Stimulated activated CD4-positive, alpha-beta T cell treated with anti-CD3 and anti-CD28 coated beads, Interleukin-12 subunit alpha, Interleukin-12 subunit beta, amount 100 ng/mL, for 48 hours (primary cell): ENCODE results near the gene C11orf21.
A peak's percentile ranks its signal among the peaks of the same experiment; 100 is the strongest.

Source experiments
- DNase-seq, 3 donors: peaks; one replicate each; pipeline ENCODE4 v3.0.0-alpha.2; 2020; ENCODE audit warnings: low read depth in 2 of 3, low spot score in 1 of 3

C11orf21 gene

DNA sequence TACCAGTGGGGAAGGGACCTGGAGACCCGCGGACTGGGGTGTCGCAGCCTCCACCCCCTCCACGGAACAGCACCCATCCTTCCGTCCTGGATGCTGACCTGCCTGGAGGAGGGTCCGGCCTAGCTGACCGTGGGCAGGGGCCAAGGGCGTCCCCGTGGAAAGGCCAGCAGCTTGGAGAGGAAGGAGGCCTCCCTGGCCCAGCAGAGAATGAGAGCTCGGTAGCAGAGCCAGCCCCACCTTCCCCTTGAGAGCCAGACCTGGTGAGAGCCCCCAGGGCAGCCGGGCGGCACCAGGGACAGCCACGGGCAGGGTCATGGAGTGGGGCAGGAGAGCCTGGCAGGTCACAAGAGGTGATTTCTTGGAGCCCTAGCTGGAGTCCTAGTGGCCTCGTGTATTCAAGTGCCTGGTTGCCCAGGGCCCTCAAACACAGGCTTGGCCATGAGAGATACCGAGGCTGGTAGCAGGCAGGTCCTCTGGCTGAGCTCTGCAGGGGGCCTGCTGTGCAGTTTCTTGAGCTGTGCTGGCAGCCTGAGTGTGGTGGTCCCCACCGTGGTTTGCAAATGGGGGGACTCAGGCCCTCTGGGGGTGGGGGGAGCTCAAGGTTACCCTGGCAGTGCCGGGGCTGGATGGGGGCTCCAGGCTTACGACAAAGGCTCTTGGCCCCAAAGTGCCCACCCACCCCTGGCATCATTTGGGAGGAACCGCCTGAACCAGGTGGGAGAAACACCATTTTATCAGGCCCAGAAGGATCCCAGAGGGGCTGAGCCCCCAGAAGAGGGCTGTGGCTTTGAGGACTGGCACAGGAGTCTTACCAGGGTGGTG, 7.7 kb upstream of the C11orf21 start:
- DNase-seq: no peak

DNA sequence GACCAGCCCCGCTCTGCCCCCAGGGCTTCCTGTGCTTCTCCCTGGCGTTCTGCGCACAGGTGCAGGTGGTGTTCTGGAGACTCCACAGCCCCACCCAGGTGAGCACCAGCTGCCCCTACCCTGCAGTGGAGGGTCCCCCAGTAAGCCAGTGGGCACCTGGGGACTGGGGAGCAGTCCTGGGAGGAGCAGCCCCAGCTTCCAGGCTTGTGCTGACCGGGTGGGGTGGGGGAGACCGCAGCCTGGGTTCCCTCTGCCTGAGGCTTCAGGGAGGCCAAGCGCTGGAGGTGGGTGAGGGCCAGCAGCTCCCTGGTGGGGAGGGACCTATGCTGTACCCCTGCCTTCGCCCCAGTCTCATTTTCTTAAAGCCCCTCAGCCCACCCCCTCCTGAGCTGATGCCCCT, 7.0 kb upstream of the C11orf21 start:
- no peak for DNase-seq

DNA sequence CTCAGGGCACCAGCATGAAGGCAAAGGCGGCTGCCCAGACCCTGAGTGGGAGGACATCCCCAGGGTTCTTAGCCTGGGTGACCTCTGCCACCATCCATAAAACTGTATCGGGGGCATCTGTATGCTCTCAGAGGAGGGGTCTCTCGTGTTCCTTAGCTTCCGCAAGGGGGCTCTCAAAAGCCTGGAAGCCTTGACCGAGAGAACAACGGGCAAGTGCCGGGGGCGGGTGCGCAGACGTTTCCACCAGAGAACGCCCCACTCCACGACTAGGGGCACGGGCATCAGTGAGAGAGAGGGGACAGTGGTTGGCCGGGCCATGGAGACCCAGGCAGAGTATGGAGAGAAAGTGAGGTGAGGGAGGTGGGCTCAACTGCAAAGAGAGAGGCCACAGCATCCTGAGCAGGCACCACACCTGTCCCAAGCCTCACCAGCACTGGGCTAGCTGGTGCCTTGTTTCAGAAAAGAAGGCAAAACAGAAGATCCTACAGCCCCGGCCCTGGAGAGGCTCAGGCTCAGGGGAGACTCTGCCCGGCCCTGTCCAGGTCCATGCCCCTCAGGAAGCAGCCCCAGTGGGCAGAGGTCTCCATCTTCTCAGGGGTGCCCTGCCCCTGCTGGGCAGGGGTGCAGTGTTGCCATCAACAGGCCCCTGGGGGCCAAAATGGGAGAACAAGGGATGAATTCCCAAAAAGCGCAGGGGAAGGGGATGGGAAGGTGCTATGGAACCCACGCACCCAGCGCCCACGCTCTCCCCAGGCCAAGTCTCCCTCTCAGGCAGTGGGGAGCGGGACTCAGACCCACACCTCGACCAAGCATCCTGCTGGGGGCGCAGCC, 6.0 kb upstream of the C11orf21 start:
- no peak for DNase-seq

- no peak for DNase-seq
Observed at GRCh38 chr11:2306877-2307500, 5.3 kb upstream of the C11orf21 start.

DNA sequence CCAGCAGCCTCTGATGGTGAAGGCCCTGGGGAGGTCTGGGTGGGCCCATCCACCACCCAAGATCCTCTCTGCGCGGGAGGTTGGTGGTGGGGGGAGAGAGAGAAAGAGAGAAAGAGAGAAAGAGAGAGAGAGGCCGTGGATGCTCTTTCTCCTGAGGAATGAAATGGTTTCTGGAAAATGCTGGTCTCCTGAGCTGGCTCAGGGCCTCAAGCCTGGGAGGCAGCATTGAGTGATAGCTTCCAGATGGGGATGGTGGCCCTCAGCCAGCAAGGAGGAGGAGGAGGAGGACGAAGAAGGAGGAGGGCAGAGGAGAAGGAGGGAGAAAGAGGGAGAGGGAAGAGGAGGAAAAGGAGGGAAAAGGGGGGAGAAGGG, 4.7 kb upstream of the C11orf21 start:
- no peak for DNase-seq

DNA sequence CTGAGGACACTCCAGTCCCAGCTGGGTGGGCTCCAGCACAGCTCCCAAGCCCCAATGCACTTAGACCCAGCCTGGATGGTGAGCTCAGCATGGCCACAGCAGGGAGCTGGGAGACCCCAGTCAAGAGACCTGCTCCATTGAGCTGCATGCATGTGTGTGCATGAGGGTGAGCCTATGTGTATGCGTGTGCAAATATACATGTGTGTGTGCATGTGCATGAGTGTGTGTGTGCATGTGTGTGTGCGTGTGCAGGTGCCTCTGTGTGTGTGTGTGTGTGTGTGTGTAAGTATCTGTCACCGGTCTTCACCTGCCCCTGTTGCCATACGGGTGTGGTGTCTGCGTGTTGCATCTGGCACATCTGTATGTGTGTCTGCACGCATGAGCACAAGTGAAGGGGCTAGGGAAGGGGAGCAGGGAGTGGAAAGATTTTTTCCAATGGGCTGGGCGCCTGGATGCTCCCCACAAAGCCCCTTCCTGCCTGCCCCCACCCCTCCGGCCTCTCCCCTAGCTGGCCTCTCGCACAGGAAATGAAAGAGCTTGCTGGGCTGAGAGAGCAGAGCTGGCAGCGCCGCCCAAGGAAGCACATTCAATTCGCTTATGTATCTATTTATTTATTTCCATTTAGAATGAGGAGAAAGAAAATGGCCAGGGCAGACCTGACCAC, 4.2 kb upstream of the C11orf21 start:
- DNase-seq: no peak

GRCh38 chr11:2305140-2305778, 3.5 kb upstream of the C11orf21 start:
- DNase-seq: peak; percentile 67 to 92 (median 82)

- no peak for DNase-seq
Observed at GRCh38 chr11:2304506-2305139, 2.9 kb upstream of the C11orf21 start.

DNA sequence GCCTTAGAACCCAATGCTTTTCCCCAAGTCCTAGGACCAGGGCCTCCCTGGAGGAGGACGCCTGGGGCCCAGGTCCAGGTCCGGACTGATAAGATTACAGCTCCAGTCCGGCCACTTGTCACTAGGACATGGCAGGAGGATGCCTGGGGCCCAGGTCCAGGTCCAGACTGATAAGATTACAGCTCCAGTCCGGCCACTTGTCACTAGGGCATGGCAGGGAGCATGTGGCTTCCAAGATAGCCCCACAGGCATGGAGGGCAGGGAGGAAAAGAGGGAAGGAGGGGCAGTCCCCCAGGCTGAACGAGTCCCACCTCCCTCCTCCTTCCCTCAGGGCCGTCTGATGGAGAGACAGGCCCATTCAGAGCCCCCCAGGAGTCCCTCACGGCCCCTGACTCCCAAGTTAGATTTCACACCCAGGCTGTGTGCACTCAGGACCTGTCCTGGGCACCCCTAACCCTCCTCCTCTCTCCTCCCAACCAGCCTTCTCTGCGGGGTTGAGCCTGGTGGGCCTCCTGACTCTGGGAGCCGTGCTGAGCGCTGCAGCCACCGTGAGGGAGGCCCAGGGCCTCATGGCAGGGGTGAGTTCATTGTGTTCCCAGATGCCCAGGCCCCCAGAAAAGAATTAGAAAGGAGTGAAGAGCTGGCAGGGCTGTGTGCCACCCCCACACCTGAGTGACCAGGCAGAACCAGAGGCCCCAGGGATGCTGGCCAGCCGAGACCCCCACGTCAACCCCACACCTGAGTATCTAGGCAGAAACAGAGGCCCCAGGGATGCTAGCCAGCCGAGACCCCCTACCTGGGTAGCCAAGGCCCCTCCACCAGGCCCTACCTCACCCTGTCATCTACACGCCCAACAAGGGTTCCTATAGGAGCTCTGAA, 2.1 kb upstream of the C11orf21 start:
- DNase-seq: no peak

DNA sequence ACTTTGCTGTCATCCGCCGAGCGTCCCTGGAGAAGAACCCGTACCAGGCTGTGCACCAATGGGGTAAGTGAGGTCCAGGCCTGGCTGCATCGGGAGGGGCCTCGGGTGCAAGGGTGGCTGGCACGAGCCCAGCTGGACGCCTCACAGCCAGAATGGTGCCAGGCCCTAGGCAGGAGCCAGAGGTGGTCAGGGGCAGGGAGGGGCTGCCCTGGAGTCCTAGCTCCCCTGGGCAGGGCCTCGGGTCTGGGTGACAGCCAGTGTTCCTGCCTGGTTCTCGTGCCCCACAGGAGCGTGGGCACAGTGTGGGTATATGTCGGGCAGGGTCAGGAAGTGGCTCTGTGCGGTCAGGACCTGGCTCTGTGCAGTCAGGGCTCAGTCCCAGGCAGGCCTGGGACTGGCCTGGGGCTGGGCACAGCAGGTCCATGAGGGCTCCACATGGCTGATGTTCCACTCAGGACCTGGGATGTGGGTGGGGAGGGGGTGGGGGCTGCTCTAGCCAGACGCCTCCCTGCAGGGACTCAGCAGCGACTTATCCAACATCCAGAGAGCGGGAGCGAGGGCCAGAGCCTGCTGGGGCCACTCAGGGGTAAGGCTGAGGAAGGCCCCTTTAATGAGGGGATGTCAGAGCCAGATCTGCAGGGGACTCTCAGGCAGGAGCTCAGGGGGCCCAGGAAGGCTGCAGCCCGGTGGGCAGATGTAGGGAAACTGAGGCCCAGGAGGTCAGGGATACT, 1.3 kb upstream of the C11orf21 start:
- DNase-seq: no peak

GRCh38 chr11:2302306-2302895, 683 bp upstream of the C11orf21 start:
- no peak for DNase-seq

DNA sequence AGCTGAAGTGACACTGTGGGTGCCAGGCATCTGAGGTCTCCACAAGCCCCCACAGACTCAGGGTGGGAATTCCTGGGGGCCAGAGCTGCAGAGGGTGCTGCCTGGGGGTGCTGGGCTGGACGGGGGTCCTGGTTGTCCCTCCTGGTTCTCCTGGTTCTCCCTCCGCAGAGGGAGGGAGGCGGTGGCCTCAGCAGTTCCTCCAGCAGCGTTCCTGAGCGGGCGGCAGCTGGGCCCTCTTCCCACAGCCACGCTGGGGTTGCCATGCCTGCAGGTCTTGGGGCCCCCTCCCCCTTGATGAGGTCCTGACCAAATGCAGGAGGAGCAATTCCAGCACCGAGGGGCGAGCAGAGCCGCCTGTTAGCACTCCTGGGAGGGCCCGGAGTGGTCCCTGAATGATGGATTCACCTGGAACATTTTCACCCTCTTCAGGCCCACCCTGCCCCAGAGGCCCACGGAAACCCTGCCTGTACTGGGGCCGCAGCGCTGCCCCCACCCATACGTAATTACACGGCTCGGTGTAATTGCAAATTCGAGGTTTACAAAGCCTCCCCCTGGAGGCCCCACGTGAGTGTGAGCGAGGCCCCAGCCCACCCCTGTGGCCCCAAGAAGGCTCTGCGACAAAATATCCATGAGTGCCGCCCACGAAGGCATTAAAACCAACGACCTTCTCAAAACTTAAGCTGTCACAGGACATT, 635 bp downstream of the C11orf21 start:
- DNase-seq: no peak

DNA sequence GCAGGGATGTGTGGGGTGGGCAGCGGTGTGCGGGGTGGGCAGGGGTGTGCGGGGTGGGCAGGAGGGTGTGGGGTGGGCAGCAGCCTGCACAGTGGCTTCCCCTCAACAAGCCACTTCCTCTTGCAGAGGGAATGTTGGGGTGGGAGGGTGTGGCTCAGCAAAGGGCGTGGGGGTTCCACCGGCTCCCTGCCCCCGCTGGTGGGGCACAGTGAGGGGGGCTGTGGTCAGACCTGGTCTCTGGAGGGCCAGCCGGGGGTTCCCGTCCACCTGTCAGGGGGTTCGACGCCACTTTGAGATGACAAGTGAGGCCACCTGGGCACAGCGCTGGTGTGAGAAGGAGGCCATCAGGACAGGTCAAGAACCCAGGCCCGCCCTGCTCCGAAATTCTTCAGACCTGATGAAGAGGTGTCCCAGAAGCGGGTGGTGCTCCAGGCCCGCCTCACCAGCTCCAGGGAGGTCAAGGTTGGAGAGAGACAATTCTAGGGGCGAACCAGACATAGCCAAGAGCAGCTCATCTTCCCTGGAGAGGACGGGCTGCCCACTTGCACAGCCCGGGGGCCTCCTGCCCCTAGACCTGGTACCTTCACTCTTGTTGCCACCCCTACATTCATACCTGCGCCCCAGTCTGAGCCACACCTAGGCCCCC, 1.3 kb downstream of the C11orf21 start:
- no peak for DNase-seq

- no peak for DNase-seq
Observed at GRCh38 chr11:2299773-2300172, 1.9 kb downstream of the C11orf21 start.

- DNase-seq: no peak
Observed at GRCh38 chr11:2298795-2299761, 2.6 kb downstream of the C11orf21 start.

DNA sequence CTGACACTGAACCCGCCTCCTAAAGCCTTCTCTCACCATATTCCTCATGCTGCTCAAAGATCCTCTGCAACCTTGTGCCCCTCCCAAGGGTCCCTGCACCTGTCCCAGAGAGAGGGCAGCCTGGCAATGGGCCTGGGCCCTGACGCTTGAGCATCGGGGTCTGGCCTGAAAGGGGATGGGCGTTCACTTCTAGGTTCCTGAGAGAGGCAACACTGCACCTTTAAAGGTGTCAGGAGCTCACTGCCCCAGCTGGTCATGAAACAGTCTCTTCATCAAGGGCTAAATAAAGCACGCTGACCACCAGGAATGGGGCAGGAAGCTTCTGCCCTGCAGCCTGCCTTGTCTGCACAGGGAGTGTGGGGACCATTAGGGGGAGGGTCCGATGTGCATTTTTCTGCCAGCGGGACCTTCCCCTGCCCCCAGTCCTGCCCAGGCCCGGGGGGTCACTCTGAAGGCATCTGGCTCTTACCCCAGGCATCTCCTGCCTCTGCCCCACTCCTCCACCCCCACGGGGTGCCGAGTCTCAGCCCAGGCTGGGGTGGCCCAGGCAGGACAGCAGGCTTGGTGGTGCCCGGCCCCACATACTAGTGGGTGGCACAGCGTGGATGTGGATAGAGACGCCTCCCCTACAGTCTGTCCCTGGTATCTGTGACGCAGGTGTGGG, 3.5 kb downstream of the C11orf21 start:
- no peak for DNase-seq
